ENCODE data around the gene ST6GALNAC3. TPM values are rescaled to one million over a fixed set of nuclear protein-coding genes. Genes with fewer than 3 reads are reported as not detected.

Gene ST6GALNAC3
- total RNA-seq: 11.0 and 17.5 TPM in 2 replicates
- long read RNA-seq, partial matches to known transcripts: 0 of 7 reads
- long read RNA-seq, other reads (novel, unspliced or antisense): 6 of 7 reads

DNA sequence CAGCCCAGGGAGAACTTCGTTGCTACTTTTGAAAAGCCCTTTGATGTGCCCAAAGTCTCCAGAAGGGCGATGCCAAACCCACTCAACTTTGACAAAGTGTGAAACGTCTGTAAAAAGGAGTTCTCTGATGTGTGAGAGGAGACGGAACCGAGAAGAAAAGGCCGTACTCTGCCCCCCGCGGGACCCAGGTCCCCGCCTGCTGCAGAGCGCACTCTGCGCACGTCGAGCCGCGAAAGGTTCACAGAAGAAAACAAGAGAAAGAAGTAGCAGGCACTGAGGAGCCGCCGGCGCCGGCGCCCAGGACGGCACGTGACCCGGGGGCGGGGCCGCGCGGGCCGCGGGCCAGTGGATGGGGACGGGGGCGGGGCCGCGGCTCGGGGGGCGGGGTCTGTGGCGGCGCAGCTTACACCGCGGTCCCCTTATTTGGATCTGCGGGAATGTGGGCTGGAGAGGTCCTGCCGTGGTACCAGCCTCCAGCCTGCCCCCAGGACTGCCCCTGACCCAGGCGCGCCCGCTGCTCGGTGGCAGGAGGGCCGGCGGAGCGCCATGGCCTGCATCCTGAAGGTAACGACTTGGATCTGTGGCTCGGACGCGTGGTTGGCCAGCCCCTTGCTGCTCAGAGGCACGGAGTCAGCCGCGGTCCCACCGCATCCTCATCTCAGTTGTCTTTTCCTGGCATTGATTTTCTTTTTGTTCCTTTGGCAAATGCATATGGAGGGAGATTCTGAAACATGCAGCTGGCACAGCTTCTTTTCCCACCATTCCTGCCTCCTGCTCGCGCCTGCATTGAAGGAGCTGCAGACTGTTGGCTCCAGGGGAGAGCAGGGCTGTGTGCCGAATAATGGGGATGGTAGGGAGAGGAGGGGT lies at the start of gene ST6GALNAC3:
ST6GALNAC3 (plus strand) TSS at position 426 of the 867 bp plus-strand sequence.
- DNase-seq (ENCODE audit: low spot score, unreplicated experiment): peak; percentile 67
- TF ChIP-seq, protein P1, sequence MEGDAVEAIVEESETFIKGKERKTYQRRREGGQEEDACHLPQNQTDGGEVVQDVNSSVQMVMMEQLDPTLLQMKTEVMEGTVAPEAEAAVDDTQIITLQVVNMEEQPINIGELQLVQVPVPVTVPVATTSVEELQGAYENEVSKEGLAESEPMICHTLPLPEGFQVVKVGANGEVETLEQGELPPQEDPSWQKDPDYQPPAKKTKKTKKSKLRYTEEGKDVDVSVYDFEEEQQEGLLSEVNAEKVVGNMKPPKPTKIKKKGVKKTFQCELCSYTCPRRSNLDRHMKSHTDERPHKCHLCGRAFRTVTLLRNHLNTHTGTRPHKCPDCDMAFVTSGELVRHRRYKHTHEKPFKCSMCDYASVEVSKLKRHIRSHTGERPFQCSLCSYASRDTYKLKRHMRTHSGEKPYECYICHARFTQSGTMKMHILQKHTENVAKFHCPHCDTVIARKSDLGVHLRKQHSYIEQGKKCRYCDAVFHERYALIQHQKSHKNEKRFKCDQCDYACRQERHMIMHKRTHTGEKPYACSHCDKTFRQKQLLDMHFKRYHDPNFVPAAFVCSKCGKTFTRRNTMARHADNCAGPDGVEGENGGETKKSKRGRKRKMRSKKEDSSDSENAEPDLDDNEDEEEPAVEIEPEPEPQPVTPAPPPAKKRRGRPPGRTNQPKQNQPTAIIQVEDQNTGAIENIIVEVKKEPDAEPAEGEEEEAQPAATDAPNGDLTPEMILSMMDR (IDR thresholded peaks at IDR 0.05; ENCODE audit: unreplicated experiment): no peak
- Mint-ChIP-seq H3K4me3 (ENCODE audit: low read depth) (peak within 1 kb of the TSS; percentile 90), H3K36me3 (ENCODE audit: insufficient read depth) (no peaks in the 10 kb centered on the region), H3K9me3 (ENCODE audit: low read depth) (no peaks in the 10 kb centered on the region), H3K4me1 (ENCODE audit: low read depth) (peaks cover 7% of the 10 kb centered on the region), H3K27me3 (peaks cover 46% of the 10 kb centered on the region), H3K27ac (peak within 1 kb of the TSS; percentile 94)

DNA sequence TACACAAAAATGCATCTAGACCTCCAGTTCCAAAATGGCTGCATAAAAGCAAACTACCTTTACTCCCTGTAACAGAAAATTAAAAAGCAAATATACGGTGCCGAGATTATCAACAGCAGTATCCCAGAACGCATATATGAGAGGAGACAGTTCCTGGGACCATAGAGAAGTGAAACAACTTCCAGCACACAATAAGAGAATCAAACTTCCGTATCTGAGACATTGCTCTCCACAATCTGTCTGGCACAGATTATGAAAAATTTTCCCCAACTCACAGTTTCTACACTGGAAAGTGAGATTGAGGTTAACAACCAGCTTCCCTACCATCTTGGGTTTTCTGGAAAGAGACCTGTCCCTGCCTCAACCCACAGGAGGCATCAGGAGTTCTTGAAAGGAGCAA lies 47.2 kb upstream of the ST6GALNAC3 start:
- peaks cover 2% of the 10 kb centered on the region for H3K4me1 Mint-ChIP-seq (ENCODE audit: low read depth)
- no peak for DNase-seq (ENCODE audit: low spot score, unreplicated experiment)
- no peak overlapping the region for H3K27ac Mint-ChIP-seq
- no peaks in the 10 kb centered on the region for H3K27me3 Mint-ChIP-seq
- TF ChIP-seq, protein P1 (IDR thresholded peaks at IDR 0.05; ENCODE audit: unreplicated experiment): no peak
- H3K9me3 Mint-ChIP-seq (ENCODE audit: low read depth): no peaks in the 10 kb centered on the region
- no peak overlapping the region for H3K4me3 Mint-ChIP-seq (ENCODE audit: low read depth)
- H3K36me3 Mint-ChIP-seq (ENCODE audit: insufficient read depth): no peaks in the 10 kb centered on the region

DNA sequence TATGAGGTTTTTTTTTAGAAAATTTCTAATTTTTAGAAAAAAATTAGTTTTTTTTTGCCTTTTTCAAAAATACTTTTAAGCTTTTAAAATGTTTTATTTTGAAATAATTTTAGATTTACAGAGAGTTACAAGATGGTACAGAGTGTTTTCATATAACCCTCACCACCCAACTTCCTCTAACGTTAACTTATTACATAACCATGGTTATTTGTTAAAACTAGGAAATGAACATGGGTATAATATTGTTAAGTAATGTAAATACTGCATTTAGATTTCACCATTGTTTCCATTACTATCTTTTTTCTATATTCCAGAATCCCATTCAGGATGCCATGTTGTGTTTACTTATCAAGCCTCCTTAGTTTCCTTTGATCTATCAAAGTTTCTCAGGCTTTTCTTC lies 45.2 kb upstream of the ST6GALNAC3 start:
- Mint-ChIP-seq H3K4me1 (ENCODE audit: low read depth) (peaks cover 2% of the 10 kb centered on the region), H3K9me3 (ENCODE audit: low read depth) (no peaks in the 10 kb centered on the region), H3K36me3 (ENCODE audit: insufficient read depth) (no peaks in the 10 kb centered on the region), H3K4me3 (ENCODE audit: low read depth) (no peak overlapping the region), H3K27me3 (no peaks in the 10 kb centered on the region), H3K27ac (no peak overlapping the region)
- DNase-seq (ENCODE audit: low spot score, unreplicated experiment): no peak
- TF ChIP-seq, protein P1 (IDR thresholded peaks at IDR 0.05; ENCODE audit: unreplicated experiment): no peak

DNA sequence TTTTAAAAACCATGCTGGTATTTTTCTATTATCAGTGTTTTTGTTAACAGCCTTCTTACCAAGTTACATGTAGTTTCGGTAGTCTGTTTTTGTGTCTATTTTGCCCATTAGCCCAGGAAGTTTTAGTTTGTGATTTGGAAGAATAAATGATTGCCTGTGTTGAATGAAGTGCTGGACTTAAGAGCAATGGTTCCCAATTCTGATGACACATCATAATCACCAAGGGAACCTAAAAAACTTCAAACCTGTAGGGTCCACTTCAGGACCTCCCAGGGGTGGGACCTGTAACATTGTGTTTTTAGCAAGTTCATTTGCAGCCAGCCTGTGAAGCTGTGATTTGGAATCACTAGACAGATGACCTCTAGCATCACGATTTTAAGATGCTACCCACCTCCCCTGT lies 43.0 kb upstream of the ST6GALNAC3 start:
- no peaks in the 10 kb centered on the region for H3K9me3 Mint-ChIP-seq (ENCODE audit: low read depth)
- H3K4me1 Mint-ChIP-seq (ENCODE audit: low read depth): peaks cover 2% of the 10 kb centered on the region

DNA sequence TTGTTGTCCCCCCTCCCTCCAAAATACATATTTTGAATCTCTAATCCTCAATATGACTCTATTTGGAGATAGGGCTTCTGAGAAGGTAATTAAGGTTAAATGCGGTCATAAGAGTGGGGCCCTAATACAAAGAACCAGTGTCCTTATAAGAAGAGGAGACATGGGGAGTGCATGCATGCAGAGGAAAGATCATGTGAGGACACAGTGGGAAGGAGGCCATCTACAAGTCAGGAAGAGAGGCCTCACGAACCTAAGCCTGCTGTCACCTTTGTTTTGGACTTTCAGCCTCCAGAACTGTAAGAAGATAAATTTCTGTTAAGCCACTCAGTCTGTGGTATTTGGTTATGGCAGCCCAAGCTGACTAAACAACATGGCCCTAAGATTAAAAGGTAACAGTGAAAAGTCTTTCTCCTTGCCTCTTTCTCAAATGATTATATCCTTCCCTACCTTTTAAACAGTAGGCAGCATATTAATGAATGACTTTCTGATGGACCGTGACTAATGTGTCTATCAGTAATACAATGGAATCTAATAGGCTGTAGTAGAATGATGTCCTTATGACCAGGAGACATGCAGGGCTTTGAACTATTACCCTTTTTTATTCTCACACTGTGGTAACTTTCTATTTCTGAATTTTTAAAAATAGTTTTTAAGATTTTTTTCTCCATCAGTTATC lies 40.6 kb upstream of the ST6GALNAC3 start:
- H3K27me3 Mint-ChIP-seq: no peaks in the 10 kb centered on the region
- DNase-seq (ENCODE audit: low spot score, unreplicated experiment): no peak
- TF ChIP-seq, protein P1 (IDR thresholded peaks at IDR 0.05; ENCODE audit: unreplicated experiment): no peak
- no peaks in the 10 kb centered on the region for H3K9me3 Mint-ChIP-seq (ENCODE audit: low read depth)
- H3K4me1 Mint-ChIP-seq (ENCODE audit: low read depth): peaks cover 11% of the 10 kb centered on the region
- no peak overlapping the region for H3K4me3 Mint-ChIP-seq (ENCODE audit: low read depth)
- H3K36me3 Mint-ChIP-seq (ENCODE audit: insufficient read depth): no peaks in the 10 kb centered on the region
- H3K27ac Mint-ChIP-seq: no peak overlapping the region

More for the DNA sequence above, 43.0 kb upstream of the ST6GALNAC3 start:
- Mint-ChIP-seq H3K36me3 (ENCODE audit: insufficient read depth) (no peaks in the 10 kb centered on the region), H3K27me3 (no peaks in the 10 kb centered on the region), H3K27ac (no peak overlapping the region), H3K4me3 (ENCODE audit: low read depth) (no peak overlapping the region)
- DNase-seq (ENCODE audit: low spot score, unreplicated experiment): no peak
- TF ChIP-seq, protein P1 (IDR thresholded peaks at IDR 0.05; ENCODE audit: unreplicated experiment): no peak
